ENCODE measurements around the gene SLC6A19. TPM values are rescaled to one million over a fixed set of nuclear protein-coding genes. Genes with fewer than 3 reads are reported as not detected.

Gene SLC6A19
- total and polyA plus RNA-seq, 2 of the 13 experiments (the other 11 are each of a cell fraction or from before 2014, with no cell fraction given): 0.02 TPM; not detected in 1

DNA sequence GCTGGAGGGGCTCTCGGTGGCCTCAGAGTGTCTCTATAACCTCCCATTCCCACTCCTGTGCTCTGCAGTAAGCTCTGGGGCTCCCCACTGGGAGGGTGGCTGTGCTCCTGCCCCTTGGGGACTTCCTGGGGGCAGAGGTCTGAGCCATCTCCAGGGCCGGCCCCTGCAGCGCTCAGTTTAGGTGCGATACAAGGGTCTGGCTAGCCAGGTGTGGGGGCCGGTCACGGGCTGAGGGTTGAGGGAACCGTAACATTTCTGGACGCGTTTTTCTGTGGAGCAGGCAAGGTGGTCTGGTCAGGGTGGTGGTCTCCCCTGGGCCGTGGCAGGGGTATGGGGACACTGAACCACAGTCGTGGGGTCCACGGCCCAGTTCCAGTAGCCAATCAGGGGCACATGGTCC lies 38.0 kb upstream of the SLC6A19 start:
- no peak overlapping the region for H3K27ac ChIP-seq (ENCODE audit: extremely low read length, insufficient read depth, low read length)
- no peaks in the 10 kb centered on the region for H3K36me3 ChIP-seq (replicated peaks in 1 of 2; ENCODE audit: control insufficient read depth in 1 of 2, insufficient read depth in 2 of 2, low read length in 2 of 2)
- FAIRE-seq: no peak
- ChIA-PET POLR2A (interaction anchor here (2.8 to 3.4 kb wide), 3 partner anchors 11 to 57 kb away, joined by 11 to 53 read pairs (median 24); no protein-coding TSS in a partner anchor), CTCF (ENCODE audit: low intra/inter-chr PET ratio, low total read pairs) (no interaction called here)
- no peak overlapping the region for H3K4me2 ChIP-seq (ENCODE audit: low read depth, low read length)
- DNase-seq (ENCODE audit: low spot score): no peak
- H3K4me1 ChIP-seq (ENCODE audit: insufficient read depth, low read length): peaks cover 79% of the 10 kb centered on the region
- no TSS peak for BruUV-seq (replicated peaks)
- WGBS (ENCODE audit: low lambda C conversion rate): 81% methylated on average over 11 of the region's 12 CpGs
- H3K79me2 ChIP-seq (ENCODE audit: insufficient read depth, low read length): no peaks in the 10 kb centered on the region
- intact Hi-C loops (cut with micrococcal nuclease; ENCODE audit: unreplicated experiment): no loop called here
- no peak for ATAC-seq
- no peak overlapping the region for H3K9ac ChIP-seq (ENCODE audit: insufficient read depth, low read depth, low read length)
- in situ Hi-C loops (cut with HindIII; ENCODE audit: extremely low pct_ligation_motif_present, low pct_unique_long_range_greater_than_20kb): loop anchor here (10.0 kb wide), 1 partner anchor 239 kb away; no protein-coding TSS in a partner anchor
- H3K27me3 ChIP-seq (ENCODE audit: control insufficient read depth in 1 of 2, insufficient read depth in 2 of 2, low read length in 2 of 2): peaks cover 8 to 42% of the 10 kb centered on the region in 2 experiments; a peak in 4 of 5 replicates
- H3K4me3 ChIP-seq (replicated peaks in 1 of 3; ENCODE audit: insufficient read depth in 1 of 3, low read depth in 2 of 3, low read length in 3 of 3): no peak overlapping the region
- TF ChIP-seq, protein P1, sequence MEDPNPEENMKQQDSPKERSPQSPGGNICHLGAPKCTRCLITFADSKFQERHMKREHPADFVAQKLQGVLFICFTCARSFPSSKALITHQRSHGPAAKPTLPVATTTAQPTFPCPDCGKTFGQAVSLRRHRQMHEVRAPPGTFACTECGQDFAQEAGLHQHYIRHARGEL (CRISPR knock-in tag; IDR thresholded peaks at IDR 0.05): no peak
- no peaks in the 10 kb centered on the region for H4K20me1 ChIP-seq (ENCODE audit: insufficient read depth, low read length)
- no peak overlapping the region for H2AFZ ChIP-seq (ENCODE audit: low read length)
- no peaks in the 10 kb centered on the region for H3K9me3 ChIP-seq (ENCODE audit: low read length)

DNA sequence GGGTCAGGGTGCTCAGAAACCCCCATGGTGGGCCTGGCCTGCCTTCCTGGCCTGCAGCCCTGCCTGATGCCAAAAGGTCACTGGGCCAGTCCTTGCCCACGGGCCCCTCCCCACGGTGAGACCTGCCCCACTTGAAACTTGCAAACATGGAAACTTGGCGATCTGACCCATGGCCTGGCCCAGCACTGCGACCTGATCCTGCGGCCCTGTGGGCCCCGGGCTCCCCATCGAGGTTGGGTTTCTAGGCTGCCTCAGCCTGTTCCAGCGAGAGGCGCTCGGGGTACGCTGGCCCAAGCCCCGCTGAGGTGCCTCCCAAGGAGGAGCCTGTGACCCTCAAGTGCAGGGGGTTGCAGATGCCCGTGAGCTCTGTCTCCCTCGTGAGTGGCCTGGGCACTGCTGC lies 37.5 kb upstream of the SLC6A19 start:
- peaks cover 79% of the 10 kb centered on the region for H3K4me1 ChIP-seq (ENCODE audit: insufficient read depth, low read length)
- H2AFZ ChIP-seq (ENCODE audit: low read length): no peak overlapping the region
- intact Hi-C loops (cut with micrococcal nuclease; ENCODE audit: unreplicated experiment) (no loop called here), in situ Hi-C loops (cut with HindIII; ENCODE audit: extremely low pct_ligation_motif_present, low pct_unique_long_range_greater_than_20kb) (loop anchor here (10.0 kb wide), 1 partner anchor 239 kb away; no protein-coding TSS in a partner anchor)
- no peak overlapping the region for H3K27ac ChIP-seq (ENCODE audit: extremely low read length, insufficient read depth, low read length)
- ChIA-PET CTCF (ENCODE audit: low intra/inter-chr PET ratio, low total read pairs) (no interaction called here), POLR2A (no interaction called here)
- H4K20me1 ChIP-seq (ENCODE audit: insufficient read depth, low read length): no peaks in the 10 kb centered on the region
- DNase-seq (ENCODE audit: low spot score) (no peak), FAIRE-seq (no peak), ATAC-seq (no peak)
- no peak overlapping the region for H3K4me3 ChIP-seq (replicated peaks in 1 of 3; ENCODE audit: insufficient read depth in 1 of 3, low read depth in 2 of 3, low read length in 3 of 3)
- H3K36me3 ChIP-seq (replicated peaks in 1 of 2; ENCODE audit: control insufficient read depth in 1 of 2, insufficient read depth in 2 of 2, low read length in 2 of 2): no peaks in the 10 kb centered on the region
- H3K4me2 ChIP-seq (ENCODE audit: low read depth, low read length): no peak overlapping the region
- no peak overlapping the region for H3K9ac ChIP-seq (ENCODE audit: insufficient read depth, low read depth, low read length)
- BruUV-seq (replicated peaks): no TSS peak
- no peaks in the 10 kb centered on the region for H3K79me2 ChIP-seq (ENCODE audit: insufficient read depth, low read length)
- no peaks in the 10 kb centered on the region for H3K9me3 ChIP-seq (ENCODE audit: low read length)
- peaks cover 8 to 39% of the 10 kb centered on the region in 2 experiments; a peak in 4 of 5 replicates for H3K27me3 ChIP-seq (ENCODE audit: control insufficient read depth in 1 of 2, insufficient read depth in 2 of 2, low read length in 2 of 2)
- no CpG with 5 or more reads among the region's 14 CpGs for WGBS (ENCODE audit: low lambda C conversion rate)
- TF ChIP-seq CBX1 (IDR thresholded peaks at IDR 0.05; ENCODE audit: low read depth) (no peak), POLR2G (IDR thresholded peaks at IDR 0.05; ENCODE audit: low read depth, low read length) (no peak), BRD4 (CRISPR knock-in tag; IDR thresholded peaks at IDR 0.05) (no peak), HOXA3 (CRISPR knock-in tag; IDR thresholded peaks at IDR 0.05) (no peak), NPAS2 (CRISPR knock-in tag; IDR thresholded peaks at IDR 0.05; ENCODE audit: borderline replicate concordance) (no peak), ZNF670 (CRISPR knock-in tag; IDR thresholded peaks at IDR 0.05; ENCODE audit: borderline replicate concordance) (no peak), SETDB1 (CRISPR knock-in tag; IDR thresholded peaks at IDR 0.05; ENCODE audit: borderline replicate concordance) (no peak), AHR (CRISPR knock-in tag; IDR thresholded peaks at IDR 0.05) (no peak), NFATC3 (CRISPR knock-in tag; IDR thresholded peaks at IDR 0.05) (no peak), SMARCE1 (IDR thresholded peaks at IDR 0.05; ENCODE audit: borderline replicate concordance) (no peak), HNF4G (IDR thresholded peaks at IDR 0.05; ENCODE audit: borderline replicate concordance, low read depth, low read length) (no peak), HNF4G (CRISPR knock-in tag; IDR thresholded peaks at IDR 0.05; ENCODE audit: borderline replicate concordance, low read depth) (no peak), HHEX (CRISPR knock-in tag; IDR thresholded peaks at IDR 0.05) (no peak), RAD51 (IDR thresholded peaks at IDR 0.05; ENCODE audit: borderline replicate concordance) (no peak)
- TF ChIP-seq, protein P2, sequence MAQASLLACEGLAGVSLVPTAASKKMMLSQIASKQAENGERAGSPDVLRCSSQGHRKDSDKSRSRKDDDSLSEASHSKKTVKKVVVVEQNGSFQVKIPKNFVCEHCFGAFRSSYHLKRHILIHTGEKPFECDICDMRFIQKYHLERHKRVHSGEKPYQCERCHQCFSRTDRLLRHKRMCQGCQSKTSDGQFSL (CRISPR knock-in tag; IDR thresholded peaks at IDR 0.05): no peak
- TF ChIP-seq, protein P3, sequence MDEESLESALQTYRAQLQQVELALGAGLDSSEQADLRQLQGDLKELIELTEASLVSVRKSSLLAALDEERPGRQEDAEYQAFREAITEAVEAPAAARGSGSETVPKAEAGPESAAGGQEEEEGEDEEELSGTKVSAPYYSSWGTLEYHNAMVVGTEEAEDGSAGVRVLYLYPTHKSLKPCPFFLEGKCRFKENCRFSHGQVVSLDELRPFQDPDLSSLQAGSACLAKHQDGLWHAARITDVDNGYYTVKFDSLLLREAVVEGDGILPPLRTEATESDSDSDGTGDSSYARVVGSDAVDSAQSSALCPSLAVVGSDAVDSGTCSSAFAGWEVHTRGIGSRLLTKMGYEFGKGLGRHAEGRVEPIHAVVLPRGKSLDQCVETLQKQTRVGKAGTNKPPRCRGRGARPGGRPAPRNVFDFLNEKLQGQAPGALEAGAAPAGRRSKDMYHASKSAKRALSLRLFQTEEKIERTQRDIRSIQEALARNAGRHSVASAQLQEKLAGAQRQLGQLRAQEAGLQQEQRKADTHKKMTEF (CRISPR knock-in tag; IDR thresholded peaks at IDR 0.05): no peak
- TF ChIP-seq, protein P4, sequence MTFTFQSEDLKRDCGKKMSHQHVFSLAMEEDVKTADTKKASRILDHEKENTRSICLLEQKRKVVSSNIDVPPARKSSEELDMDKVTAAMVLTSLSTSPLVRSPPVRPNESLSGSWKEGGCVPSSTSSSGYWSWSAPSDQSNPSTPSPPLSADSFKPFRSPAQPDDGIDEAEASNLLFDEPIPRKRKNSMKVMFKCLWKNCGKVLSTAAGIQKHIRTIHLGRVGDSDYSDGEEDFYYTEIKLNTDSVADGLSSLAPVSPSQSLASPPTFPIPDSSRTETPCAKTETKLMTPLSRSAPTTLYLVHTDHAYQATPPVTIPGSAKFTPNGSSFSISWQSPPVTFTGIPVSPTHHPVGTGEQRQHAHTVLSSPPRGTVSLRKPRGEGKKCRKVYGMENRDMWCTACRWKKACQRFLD (CRISPR knock-in tag; IDR thresholded peaks at IDR 0.05; ENCODE audit: borderline replicate concordance): no peak

Data from HepG2 (cell line).